K562 (cell line): Measurements from ENCODE around the gene SLC30A1. TPM values are rescaled to one million over a fixed set of nuclear protein-coding genes. Genes with fewer than 3 reads are reported as not detected.

Experiments used
- DDX20 ChIP-seq: fragments of 450-650 bp; IDR thresholded peaks from 2 replicates; pipeline ENCODE4 v1.6.1; 2016; ENCODE audit warnings: missing genetic modification characterization, low read depth, mild to moderate bottlenecking, missing compliant biosample characterization, moderate library complexity
- GABPA ChIP-seq: fragments of 200-800 bp; sonication (Bioruptor generic); conservative IDR thresholded peaks from 2 replicates; pipeline ENCODE4 v1.6.1; 2016; ENCODE audit warnings: low read depth, missing genetic modification characterization, missing compliant biosample characterization
- GABPB1 ChIP-seq: sonication (generic); formaldehyde crosslinking; IDR thresholded peaks from 2 replicates; pipeline ENCODE4 v1.8.0; 2022; ENCODE audit warnings: mild to moderate bottlenecking, missing genetic modification reagents
- HNRNPUL1 ChIP-seq: fragments of 200-400 bp; formaldehyde crosslinking; IDR thresholded peaks from 2 replicates; pipeline ENCODE4 v1.6.1; 2017; ENCODE audit warnings: low read length
- KDM2B ChIP-seq: fragments of 250-450 bp; sonication (Bioruptor Pico); IDR thresholded peaks from 2 replicates; pipeline ENCODE4 v1.8.0; 2021; ENCODE audit warnings: mild to moderate bottlenecking, moderate library complexity
- NFE2L1 ChIP-seq: fragments of 450-650 bp; IDR thresholded peaks from 2 replicates; pipeline ENCODE4 v1.6.1; 2016; ENCODE audit warnings: missing genetic modification characterization, low read depth, mild to moderate bottlenecking, missing compliant biosample characterization, moderate library complexity, borderline replicate concordance
- OTX1 ChIP-seq: fragments of 450-650 bp; formaldehyde crosslinking; IDR thresholded peaks from 2 replicates; pipeline ENCODE4 v1.4.0; 2022; ENCODE audit warnings: mild to moderate bottlenecking
- POLR2G ChIP-seq: fragments of 200-400 bp; formaldehyde crosslinking; IDR thresholded peaks from 2 replicates; pipeline ENCODE4 v1.6.1; 2017; ENCODE audit warnings: low read depth, mild to moderate bottlenecking, antibody characterized with exemption, low read length, moderate library complexity
- PURB ChIP-seq: sonication (generic); formaldehyde crosslinking; IDR thresholded peaks from 2 replicates; pipeline ENCODE4 v1.9.0; 2021; ENCODE audit warnings: low read depth, mild to moderate bottlenecking, missing genetic modification reagents
- RBM39 ChIP-seq: fragments of 200-400 bp; formaldehyde crosslinking; optimal IDR thresholded peaks from 2 replicates; pipeline ENCODE3; 2018; ENCODE audit warnings: low read depth, low read length
- RFX7 ChIP-seq: fragments of 250-450 bp; sonication (Bioruptor Pico); IDR thresholded peaks from 2 replicates; pipeline ENCODE4 v1.5.1; 2021; ENCODE audit warnings: mild to moderate bottlenecking
- SRF ChIP-seq, 2 experiments: fragments of 250-450, 450-650 bp in 1 of 2; sonication (Bioruptor Pico) in 1 of 2; sonication (generic) in 1 of 2; formaldehyde crosslinking; IDR thresholded peaks; 2 replicates each; pipeline versions ENCODE4 v1.5.0 to v1.5.1; 2020 to 2022; ENCODE audit warnings: mild to moderate bottlenecking in 1 of 2, missing genetic modification reagents in 1 of 2
- ZFX ChIP-seq: sonication (generic); formaldehyde crosslinking; IDR thresholded peaks from 2 replicates; pipeline ENCODE4 v1.8.0; 2022; ENCODE audit warnings: mild to moderate bottlenecking, missing genetic modification reagents, moderate library complexity
- ZNF143 ChIP-seq: sonication (generic); formaldehyde crosslinking; IDR thresholded peaks from 2 replicates; pipeline ENCODE4 v1.9.0; 2022; ENCODE audit warnings: mild to moderate bottlenecking, missing genetic modification reagents
- ZNF239 ChIP-seq: fragments of 250-450 bp; sonication (Bioruptor Pico); IDR thresholded peaks from 2 replicates; pipeline ENCODE4 v1.4.0; 2020; ENCODE audit warnings: mild to moderate bottlenecking
- ZNF445 ChIP-seq: fragments of 250-450 bp; sonication (Bioruptor Pico); IDR thresholded peaks from 2 replicates; pipeline ENCODE4 v1.4.0; 2020; ENCODE audit warnings: low read depth, mild to moderate bottlenecking, moderate library complexity
- polyA plus RNA-seq, 8 experiments: library from polyadenylated mRNA; depleted of rRNA in 4 of 8; stranded (reverse) in 5 of 8; unstranded in 3 of 8; fragments of >200 nt; fragmentation: Nextera tagmentation in 2 of 8; fragmentation: Illumina TruSeq in 1 of 8; extraction: Ambion mirVana in 2 of 8; extraction: Trizol in 1 of 8; gene quantifications; 2 replicates each; pipeline versions ENCODE4 v1.2.1 to v1.2.3, GENCODE V29; 2011 to 2014; ENCODE audit warnings: inconsistent platforms in 1 of 8, missing spikeins in 1 of 8
- total RNA-seq, 7 experiments: library from RNA; depleted of rRNA in 6 of 7; stranded (reverse); fragments of >200 nt in 6 of 7; fragmentation: Illumina TruSeq in 2 of 7; extraction: Trizol in 2 of 7; gene quantifications; 2 replicates each; pipeline versions ENCODE4 v1.2.1 to v1.2.3, GENCODE V29; 2011 to 2021; ENCODE audit warnings: low replicate concordance in 1 of 7
- TF ChIP-seq, protein P1 (sequence below), 3 experiments: fragments of 200-800 bp in 1 of 3; fragments of 250-450 bp in 1 of 3; fragments of 450-650 bp in 1 of 3; sonication (Bioruptor Pico) in 1 of 3; sonication (Bioruptor generic) in 1 of 3; formaldehyde crosslinking in 1 of 3; IDR thresholded peaks; 2 replicates each; pipeline versions ENCODE4 v1.6.1 to v1.8.0; 2016 to 2022; ENCODE audit warnings: mild to moderate bottlenecking in 2 of 3, missing genetic modification characterization in 2 of 3, missing compliant biosample characterization in 1 of 3, moderate library complexity in 1 of 3
- TF ChIP-seq, protein P2 (sequence below): fragments of 450-650 bp; IDR thresholded peaks from 2 replicates; pipeline ENCODE4 v1.6.1; 2018; ENCODE audit warnings: mild to moderate bottlenecking, low read depth; ENCODE audit not compliant: partially characterized antibody
- TF ChIP-seq, protein P3 (sequence below): fragments of 250-450 bp; sonication (Bioruptor Pico); IDR thresholded peaks from 2 replicates; pipeline ENCODE4 v1.4.0; 2020; ENCODE audit warnings: mild to moderate bottlenecking, moderate library complexity, borderline replicate concordance

SLC30A1 gene
- total and polyA plus RNA-seq, 9 of the 15 experiments (the other 6 are each of a cell fraction or from before 2014, with no cell fraction given) = 4.1 to 14.4 (median 6.6) TPM

DNA sequence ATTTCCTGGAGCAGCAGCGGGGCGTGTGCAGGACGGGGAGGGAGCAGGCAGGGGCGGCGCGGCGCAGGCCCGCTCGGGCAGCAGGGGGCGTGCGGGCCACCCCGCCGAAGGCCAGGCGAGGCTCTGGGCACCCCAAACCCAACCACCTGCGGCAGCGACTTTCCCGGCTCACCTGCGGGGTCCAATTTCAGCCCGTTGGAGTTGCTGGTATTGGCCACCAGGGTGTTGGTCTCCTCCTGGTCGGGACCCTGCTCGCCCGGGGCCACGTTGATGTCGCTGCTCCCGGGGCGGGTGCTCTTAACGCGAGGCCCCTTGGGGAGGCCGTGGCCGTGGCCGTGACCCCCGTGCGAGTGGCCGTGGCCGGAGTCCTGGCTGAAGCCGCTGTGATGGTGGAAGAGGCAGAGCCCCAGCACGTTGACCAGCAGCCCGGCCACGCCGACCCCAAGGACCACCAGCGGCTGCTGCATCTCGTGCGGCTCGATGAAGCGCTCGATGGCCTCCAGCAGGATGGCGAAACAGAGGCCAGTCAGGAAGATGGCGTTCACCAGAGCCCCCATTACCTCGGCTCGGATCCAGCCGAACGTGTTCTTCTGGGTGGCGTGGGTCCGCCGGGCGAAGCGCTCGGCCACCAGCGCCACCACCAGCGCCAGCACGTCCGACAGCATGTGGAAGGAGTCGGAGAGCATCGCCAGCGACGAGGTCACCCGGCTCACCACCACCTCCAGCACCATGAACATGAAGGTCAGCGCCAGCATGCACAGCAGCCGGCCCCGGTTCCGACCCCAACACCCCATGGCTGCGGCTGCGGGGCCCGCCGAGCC lies 932 bp downstream of the SLC30A1 start (continued):
- TF ChIP-seq, protein P1, sequence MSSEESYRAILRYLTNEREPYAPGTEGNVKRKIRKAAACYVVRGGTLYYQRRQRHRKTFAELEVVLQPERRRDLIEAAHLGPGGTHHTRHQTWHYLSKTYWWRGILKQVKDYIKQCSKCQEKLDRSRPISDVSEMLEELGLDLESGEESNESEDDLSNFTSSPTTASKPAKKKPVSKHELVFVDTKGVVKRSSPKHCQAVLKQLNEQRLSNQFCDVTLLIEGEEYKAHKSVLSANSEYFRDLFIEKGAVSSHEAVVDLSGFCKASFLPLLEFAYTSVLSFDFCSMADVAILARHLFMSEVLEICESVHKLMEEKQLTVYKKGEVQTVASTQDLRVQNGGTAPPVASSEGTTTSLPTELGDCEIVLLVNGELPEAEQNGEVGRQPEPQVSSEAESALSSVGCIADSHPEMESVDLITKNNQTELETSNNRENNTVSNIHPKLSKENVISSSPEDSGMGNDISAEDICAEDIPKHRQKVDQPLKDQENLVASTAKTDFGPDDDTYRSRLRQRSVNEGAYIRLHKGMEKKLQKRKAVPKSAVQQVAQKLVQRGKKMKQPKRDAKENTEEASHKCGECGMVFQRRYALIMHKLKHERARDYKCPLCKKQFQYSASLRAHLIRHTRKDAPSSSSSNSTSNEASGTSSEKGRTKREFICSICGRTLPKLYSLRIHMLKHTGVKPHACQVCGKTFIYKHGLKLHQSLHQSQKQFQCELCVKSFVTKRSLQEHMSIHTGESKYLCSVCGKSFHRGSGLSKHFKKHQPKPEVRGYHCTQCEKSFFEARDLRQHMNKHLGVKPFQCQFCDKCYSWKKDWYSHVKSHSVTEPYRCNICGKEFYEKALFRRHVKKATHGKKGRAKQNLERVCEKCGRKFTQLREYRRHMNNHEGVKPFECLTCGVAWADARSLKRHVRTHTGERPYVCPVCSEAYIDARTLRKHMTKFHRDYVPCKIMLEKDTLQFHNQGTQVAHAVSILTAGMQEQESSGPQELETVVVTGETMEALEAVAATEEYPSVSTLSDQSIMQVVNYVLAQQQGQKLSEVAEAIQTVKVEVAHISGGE (CRISPR knock-in tag; IDR thresholded peaks at IDR 0.05) = peak in 1 of 3 experiments; percentile 22; a peak in 1 of 6 replicates
- TF ChIP-seq PURB (CRISPR knock-in tag) (no peak), GABPB1 (CRISPR knock-in tag) (peak; percentile 80; the same call in 1 of the 2 replicates), NFE2L1 (tag) (no peak), HNRNPUL1 (no peak), ZNF239 (CRISPR knock-in tag) (no peak), KDM2B (CRISPR knock-in tag) (no peak), ZFX (CRISPR knock-in tag) (peak; percentile 90), RBM39 (no peak), DDX20 (tag) (no peak), POLR2G (peak; percentile 74), OTX1 (CRISPR knock-in tag) (no peak), RFX7 (CRISPR knock-in tag) (no peak), GABPA (tag) (no peak), ZNF143 (no peak), ZNF445 (CRISPR knock-in tag) (no peak), SRF (CRISPR knock-in tag; IDR thresholded peaks at IDR 0.05) (0 out of 4 replicates have a peak, but pooled peaks of 1 of the 2 experiments have one; percentile 11)
- TF ChIP-seq, protein P2, sequence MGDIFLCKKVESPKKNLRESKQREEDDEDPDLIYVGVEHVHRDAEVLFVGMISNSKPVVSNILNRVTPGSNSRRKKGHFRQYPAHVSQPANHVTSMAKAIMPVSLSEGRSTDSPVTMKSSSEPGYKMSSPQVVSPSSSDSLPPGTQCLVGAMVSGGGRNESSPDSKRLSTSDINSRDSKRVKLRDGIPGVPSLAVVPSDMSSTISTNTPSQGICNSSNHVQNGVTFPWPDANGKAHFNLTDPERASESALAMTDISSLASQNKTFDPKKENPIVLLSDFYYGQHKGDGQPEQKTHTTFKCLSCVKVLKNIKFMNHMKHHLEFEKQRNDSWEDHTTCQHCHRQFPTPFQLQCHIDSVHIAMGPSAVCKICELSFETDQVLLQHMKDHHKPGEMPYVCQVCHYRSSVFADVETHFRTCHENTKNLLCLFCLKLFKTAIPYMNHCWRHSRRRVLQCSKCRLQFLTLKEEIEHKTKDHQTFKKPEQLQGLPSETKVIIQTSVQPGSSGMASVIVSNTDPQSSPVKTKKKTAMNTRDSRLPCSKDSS = no peak
- TF ChIP-seq, protein P3, sequence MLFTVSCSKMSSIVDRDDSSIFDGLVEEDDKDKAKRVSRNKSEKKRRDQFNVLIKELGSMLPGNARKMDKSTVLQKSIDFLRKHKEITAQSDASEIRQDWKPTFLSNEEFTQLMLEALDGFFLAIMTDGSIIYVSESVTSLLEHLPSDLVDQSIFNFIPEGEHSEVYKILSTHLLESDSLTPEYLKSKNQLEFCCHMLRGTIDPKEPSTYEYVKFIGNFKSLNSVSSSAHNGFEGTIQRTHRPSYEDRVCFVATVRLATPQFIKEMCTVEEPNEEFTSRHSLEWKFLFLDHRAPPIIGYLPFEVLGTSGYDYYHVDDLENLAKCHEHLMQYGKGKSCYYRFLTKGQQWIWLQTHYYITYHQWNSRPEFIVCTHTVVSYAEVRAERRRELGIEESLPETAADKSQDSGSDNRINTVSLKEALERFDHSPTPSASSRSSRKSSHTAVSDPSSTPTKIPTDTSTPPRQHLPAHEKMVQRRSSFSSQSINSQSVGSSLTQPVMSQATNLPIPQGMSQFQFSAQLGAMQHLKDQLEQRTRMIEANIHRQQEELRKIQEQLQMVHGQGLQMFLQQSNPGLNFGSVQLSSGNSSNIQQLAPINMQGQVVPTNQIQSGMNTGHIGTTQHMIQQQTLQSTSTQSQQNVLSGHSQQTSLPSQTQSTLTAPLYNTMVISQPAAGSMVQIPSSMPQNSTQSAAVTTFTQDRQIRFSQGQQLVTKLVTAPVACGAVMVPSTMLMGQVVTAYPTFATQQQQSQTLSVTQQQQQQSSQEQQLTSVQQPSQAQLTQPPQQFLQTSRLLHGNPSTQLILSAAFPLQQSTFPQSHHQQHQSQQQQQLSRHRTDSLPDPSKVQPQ = no peak
